Chondrocyte (in vitro differentiated cells): ENCODE measurements around the gene CEP152. TPM values are rescaled to one million over a fixed set of nuclear protein-coding genes. Genes with fewer than 3 reads are reported as not detected.
"Not testable (repeated sequence)": the region's sequence is repeated elsewhere in the genome, so short reads cannot be mapped to it uniquely, and the experiment has no call there.

ENCODE experiments used
- DNase-seq: peaks from one replicate; pipeline ENCODE4 v3.0.0; 2021; ENCODE audit warnings: mixed read lengths, low spot score
- H3K27ac Mint-ChIP-seq: one replicate; pipeline ENCODE4 v1.8.0; 2021; ENCODE audit warnings: mild to moderate bottlenecking, moderate library complexity, mixed read lengths; ENCODE audit not compliant: unreplicated experiment
- H3K27me3 Mint-ChIP-seq: 2 replicates; pipeline ENCODE4 v1.8.0; 2021; ENCODE audit warnings: low read depth, mixed read lengths
- H3K36me3 Mint-ChIP-seq: 2 replicates; pipeline ENCODE4 v1.8.0; 2021; ENCODE audit warnings: low read depth, mixed read lengths
- H3K4me1 Mint-ChIP-seq: 2 replicates; pipeline ENCODE4 v1.8.0; 2021; ENCODE audit warnings: low read depth, mild to moderate bottlenecking, mixed read lengths
- H3K4me3 Mint-ChIP-seq: one replicate; pipeline ENCODE4 v1.8.0; 2021; ENCODE audit warnings: mild to moderate bottlenecking, moderate library complexity, mixed read lengths; ENCODE audit not compliant: unreplicated experiment
- H3K9me3 Mint-ChIP-seq: 2 replicates; pipeline ENCODE4 v1.8.0; 2021; ENCODE audit warnings: low read depth, mixed read lengths
- total RNA-seq: library from RNA; stranded (reverse); gene quantifications from 3 replicates; pipeline ENCODE4 v1.2.1, GENCODE V29; 2021
- TF ChIP-seq, protein P1 (sequence below): fragments of 200-600 bp; sonication (generic); IDR thresholded peaks from 2 replicates; pipeline ENCODE4 v1.5.0; 2021; ENCODE audit warnings: antibody characterized with exemption, mild to moderate bottlenecking, moderate library complexity

Gene CEP152
- total RNA-seq, 1 donor from 2014 or later: 4.4 TPM

DNA sequence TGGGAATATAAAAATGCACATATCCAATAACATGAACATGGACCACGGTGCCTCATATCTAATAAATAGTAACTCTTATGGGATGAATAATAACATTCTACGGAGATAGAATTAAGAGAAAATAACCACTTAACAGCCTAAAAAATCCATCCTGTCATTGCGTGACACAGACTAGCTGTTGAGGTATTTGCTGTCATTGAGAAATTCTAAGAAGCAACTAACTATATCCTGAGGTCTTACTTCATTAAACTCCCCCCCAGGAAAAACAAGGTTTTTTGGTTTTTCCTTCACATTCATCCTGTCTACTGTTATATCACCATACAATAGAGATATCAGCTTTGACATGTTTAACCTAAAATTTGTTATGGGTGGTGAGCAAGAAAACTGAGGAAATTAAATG lies 14.3 kb downstream of the CEP152 start:
- DNase-seq: no peak

DNA sequence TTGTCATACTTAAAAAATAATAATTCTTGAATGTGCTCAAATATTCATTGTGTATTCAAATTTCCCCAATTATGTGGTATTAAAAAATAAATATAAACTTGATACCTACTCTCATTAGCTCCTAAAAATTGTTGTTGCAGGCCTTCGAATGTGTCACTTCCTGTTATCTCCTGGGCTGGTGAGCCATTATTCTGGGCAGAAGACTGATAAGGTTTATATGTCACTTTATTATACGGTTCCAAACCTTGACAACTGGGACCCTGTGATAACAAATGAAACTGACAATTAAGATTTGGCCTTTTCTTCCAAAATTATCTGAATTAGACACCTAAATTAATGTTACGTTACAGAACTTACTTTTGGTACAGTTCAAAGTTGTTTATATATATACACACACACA lies 15.0 kb downstream of the CEP152 start:
- no peak overlapping the region for H3K27ac Mint-ChIP-seq
- H3K9me3 Mint-ChIP-seq: no peaks in the 10 kb centered on the region
- H3K36me3 Mint-ChIP-seq: no peaks in the 10 kb centered on the region
- peaks cover 20% of the 10 kb centered on the region for H3K4me1 Mint-ChIP-seq
- no peak for DNase-seq
- no peaks in the 10 kb centered on the region for H3K27me3 Mint-ChIP-seq
- TF ChIP-seq, protein P1, sequence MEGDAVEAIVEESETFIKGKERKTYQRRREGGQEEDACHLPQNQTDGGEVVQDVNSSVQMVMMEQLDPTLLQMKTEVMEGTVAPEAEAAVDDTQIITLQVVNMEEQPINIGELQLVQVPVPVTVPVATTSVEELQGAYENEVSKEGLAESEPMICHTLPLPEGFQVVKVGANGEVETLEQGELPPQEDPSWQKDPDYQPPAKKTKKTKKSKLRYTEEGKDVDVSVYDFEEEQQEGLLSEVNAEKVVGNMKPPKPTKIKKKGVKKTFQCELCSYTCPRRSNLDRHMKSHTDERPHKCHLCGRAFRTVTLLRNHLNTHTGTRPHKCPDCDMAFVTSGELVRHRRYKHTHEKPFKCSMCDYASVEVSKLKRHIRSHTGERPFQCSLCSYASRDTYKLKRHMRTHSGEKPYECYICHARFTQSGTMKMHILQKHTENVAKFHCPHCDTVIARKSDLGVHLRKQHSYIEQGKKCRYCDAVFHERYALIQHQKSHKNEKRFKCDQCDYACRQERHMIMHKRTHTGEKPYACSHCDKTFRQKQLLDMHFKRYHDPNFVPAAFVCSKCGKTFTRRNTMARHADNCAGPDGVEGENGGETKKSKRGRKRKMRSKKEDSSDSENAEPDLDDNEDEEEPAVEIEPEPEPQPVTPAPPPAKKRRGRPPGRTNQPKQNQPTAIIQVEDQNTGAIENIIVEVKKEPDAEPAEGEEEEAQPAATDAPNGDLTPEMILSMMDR: no peak
- no peak overlapping the region for H3K4me3 Mint-ChIP-seq

More for the DNA sequence above, 14.3 kb downstream of the CEP152 start:
- Mint-ChIP-seq H3K9me3 (no peaks in the 10 kb centered on the region), H3K4me1 (peaks cover 25% of the 10 kb centered on the region), H3K36me3 (no peaks in the 10 kb centered on the region), H3K27me3 (no peaks in the 10 kb centered on the region), H3K27ac (no peak overlapping the region), H3K4me3 (no peak overlapping the region)
- TF ChIP-seq, protein P1: no peak

DNA sequence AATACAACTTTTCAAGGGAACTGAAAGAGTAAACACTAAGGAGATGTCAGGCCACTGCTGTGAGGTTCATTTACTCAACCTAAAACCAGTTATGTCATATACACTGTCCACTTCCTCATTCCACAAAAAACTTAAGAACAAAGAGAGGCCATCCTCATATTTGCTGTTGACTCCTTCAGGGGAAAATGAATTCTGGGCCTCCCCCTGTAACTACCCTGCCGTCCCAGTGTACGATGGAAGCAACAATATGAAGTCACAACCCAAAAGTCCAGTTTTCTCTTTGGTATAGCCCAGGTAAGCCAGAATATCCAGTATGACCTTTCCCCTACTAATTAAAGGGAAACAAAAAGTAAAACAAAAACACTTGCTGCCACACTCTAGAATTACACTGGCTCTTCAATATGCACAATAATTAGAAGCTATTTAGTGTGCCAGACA lies 16.2 kb downstream of the CEP152 start:
- no peak overlapping the region for H3K4me3 Mint-ChIP-seq
- peak overlapping the region; percentile 57 for H3K27ac Mint-ChIP-seq
- H3K4me1 Mint-ChIP-seq: peaks cover 17% of the 10 kb centered on the region
- no peaks in the 10 kb centered on the region for H3K27me3 Mint-ChIP-seq
- DNase-seq: no peak
- TF ChIP-seq, protein P1: no peak
- no peaks in the 10 kb centered on the region for H3K9me3 Mint-ChIP-seq
- H3K36me3 Mint-ChIP-seq: peaks cover 2% of the 10 kb centered on the region

DNA sequence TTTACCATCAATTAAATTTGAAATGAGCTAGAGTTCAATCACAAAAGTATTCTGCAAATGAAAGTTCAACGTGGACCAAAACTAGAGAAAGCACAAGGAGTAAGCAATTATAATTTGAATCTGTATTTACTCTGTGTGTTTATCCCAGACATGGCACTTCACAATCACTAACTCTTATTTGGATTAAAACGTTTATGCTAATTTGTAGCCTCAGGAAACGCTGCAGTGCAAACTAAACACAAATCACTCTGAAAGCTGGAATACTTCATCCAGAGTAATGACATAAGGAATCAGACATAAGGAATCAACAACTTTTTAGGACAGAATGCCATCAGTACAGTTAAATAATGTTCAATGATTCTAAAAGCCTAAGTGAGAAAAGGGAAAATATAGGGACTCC lies 18.5 kb downstream of the CEP152 start:
- Mint-ChIP-seq H3K4me3 (no peak overlapping the region), H3K9me3 (no peaks in the 10 kb centered on the region), H3K4me1 (peaks cover 13% of the 10 kb centered on the region), H3K36me3 (peaks cover 5% of the 10 kb centered on the region), H3K27ac (no peak overlapping the region), H3K27me3 (no peaks in the 10 kb centered on the region)
- TF ChIP-seq, protein P1: no peak
- no peak for DNase-seq

DNA sequence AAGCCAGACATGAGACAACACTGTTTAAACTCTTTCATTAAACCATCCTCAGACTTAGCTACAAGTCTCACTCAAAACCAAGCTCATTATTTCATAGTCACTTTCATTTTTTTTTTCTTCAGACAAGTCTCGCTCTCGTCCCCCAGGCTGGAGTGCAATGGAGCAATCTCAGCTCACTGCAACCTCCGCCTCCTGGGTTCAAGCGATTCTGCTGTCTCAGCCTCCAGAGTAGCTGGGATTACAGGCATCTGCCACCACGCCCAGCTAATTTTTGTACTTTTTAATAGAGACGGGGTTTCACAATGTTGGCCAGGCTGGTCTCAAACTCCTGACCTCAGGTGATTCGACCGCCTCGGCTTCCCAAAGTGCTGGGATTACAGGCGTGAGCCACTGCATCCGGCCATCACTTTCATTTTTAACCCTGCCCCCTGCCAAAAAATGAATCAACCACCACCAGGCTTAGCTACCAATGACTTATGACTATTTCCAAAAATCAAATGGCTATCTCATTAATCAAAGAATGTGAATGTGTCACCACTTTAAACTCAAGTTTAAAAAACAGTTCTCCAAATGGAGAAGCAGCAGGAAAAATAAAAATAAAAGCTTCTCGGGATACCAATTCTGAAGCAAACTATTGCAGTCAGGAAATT lies 20.3 kb downstream of the CEP152 start:
- not testable (repeated sequence) for H3K36me3 Mint-ChIP-seq, DNase-seq, H3K4me3 Mint-ChIP-seq, H3K9me3 Mint-ChIP-seq, H3K27me3 Mint-ChIP-seq, H3K27ac Mint-ChIP-seq
- H3K4me1 Mint-ChIP-seq: peaks cover 11% of the 10 kb centered on the region

DNA sequence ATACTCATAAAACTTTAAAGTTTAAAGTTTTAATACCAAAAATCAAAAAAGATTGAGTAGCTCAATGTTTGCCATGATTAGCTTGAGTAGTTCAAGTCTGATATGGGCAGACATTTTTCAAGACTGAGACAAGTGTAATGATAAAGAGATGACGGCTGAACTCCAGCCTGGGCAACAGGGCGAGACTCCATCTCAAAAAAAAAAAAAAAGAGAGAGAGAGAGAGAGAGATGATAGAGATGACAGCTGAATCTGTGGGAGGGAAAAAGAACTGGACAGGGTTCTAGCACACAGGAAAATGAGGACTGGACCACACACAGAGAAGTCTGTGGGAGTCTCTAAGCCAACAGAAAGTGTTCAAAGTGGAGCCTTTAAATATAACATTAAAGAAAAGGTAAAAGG lies 25.2 kb downstream of the CEP152 start:
- Mint-ChIP-seq H3K4me1 (peaks cover 31% of the 10 kb centered on the region), H3K36me3 (peaks cover 6% of the 10 kb centered on the region), H3K27ac (peak overlapping the region; percentile 42), H3K27me3 (no peaks in the 10 kb centered on the region), H3K4me3 (no peak overlapping the region), H3K9me3 (no peaks in the 10 kb centered on the region)
- TF ChIP-seq, protein P1: no peak
- no peak for DNase-seq
